ENCODE measurements around the gene RING1. TPM values are rescaled to one million over a fixed set of nuclear protein-coding genes. Genes with fewer than 3 reads are reported as not detected.
A peak's percentile ranks its signal among the peaks of the same experiment; 100 is the strongest.

RING1 gene
- total RNA-seq, 4 donors from 2014 or later, result 10.9 to 20.6 (median 13.9) TPM

GRCh38 chr6:33204415-33205190, 3.7 kb upstream of the RING1 start, which contains the start of gene HSD17B8:
HSD17B8 (plus strand) TSS chr6:33204655; CDS start chr6:33204669, 14 bp downstream.
- Histone ChIP-seq H3K4me3 (peak within 1 kb of the TSS; percentile 75 to 85 (median 80)), H3K36me3 (peaks cover 14 to 25% (median 17%) of the 10 kb centered on the region in 3 donors), H3K27ac (peak within 1 kb of the TSS; percentile 79 to 93 (median 92)), H3K27me3 (no peaks in the 10 kb centered on the region), H3K9me3 (no peaks in the 10 kb centered on the region), H3K4me1 (peaks cover 38 to 83% (median 46%) of the 10 kb centered on the region in 3 donors)
- peak in 1 of 4 donors; percentile 72 for TF ChIP-seq POLR2A (IDR thresholded peaks at IDR 0.05)
- TF ChIP-seq, protein P1, sequence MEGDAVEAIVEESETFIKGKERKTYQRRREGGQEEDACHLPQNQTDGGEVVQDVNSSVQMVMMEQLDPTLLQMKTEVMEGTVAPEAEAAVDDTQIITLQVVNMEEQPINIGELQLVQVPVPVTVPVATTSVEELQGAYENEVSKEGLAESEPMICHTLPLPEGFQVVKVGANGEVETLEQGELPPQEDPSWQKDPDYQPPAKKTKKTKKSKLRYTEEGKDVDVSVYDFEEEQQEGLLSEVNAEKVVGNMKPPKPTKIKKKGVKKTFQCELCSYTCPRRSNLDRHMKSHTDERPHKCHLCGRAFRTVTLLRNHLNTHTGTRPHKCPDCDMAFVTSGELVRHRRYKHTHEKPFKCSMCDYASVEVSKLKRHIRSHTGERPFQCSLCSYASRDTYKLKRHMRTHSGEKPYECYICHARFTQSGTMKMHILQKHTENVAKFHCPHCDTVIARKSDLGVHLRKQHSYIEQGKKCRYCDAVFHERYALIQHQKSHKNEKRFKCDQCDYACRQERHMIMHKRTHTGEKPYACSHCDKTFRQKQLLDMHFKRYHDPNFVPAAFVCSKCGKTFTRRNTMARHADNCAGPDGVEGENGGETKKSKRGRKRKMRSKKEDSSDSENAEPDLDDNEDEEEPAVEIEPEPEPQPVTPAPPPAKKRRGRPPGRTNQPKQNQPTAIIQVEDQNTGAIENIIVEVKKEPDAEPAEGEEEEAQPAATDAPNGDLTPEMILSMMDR (IDR thresholded peaks at IDR 0.05), result no peak
- intact Hi-C loops (cut with DNase I), result no loop called here
- DNase-seq, result peak; percentile 74
- 0 to 6% methylated on average over 3 to 9 of the region's 48 CpGs for WGBS, 2 donors

DNA sequence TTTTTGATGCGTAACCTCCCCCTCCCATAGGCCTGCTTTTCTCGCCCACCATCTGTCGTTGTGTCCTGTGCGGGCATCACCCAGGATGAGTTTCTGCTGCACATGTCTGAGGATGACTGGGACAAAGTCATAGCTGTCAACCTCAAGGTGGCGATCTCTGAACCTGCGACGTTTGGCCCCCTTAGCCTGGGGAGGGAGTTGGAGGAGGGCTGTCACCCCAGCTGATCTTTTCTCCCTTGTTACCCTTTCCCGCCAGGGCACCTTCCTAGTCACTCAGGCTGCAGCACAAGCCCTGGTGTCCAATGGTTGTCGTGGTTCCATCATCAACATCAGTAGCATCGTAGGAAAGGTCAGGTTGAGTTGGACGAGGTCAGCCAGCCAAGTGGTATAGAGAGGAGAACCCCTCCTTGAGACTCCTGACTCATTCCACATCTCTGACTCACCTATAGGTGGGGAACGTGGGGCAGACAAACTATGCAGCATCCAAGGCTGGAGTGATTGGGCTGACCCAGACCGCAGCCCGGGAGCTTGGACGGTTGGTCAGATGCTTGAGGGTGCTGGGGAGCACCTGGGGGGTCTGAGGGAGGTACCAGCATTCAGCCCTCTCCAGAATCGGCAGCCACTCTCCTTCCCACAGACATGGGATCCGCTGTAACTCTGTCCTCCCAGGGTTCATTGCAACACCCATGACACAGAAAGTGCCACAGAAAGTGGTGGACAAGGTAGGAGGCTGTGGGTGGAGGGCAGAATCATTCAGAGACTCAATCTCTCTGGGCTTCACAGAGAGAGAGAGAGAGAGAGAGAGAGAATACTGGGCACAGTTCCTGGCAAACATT, 2.9 kb upstream of the RING1 start:
- Histone ChIP-seq H3K9me3 (no peaks in the 10 kb centered on the region), H3K4me1 (peaks cover 38 to 85% (median 44%) of the 10 kb centered on the region in 3 donors), H3K27ac (peak overlapping the region; percentile 79 to 93 (median 92)), H3K27me3 (no peaks in the 10 kb centered on the region), H3K4me3 (peak overlapping the region; percentile 75 to 85 (median 80)), H3K36me3 (peaks cover 14 to 33% (median 17%) of the 10 kb centered on the region in 3 donors)
- no peak for TF ChIP-seq POLR2A (IDR thresholded peaks at IDR 0.05)
- TF ChIP-seq, protein P1 (IDR thresholded peaks at IDR 0.05), result no peak
- DNase-seq, result no peak
- 24 to 26% methylated on average over 5 to 7 of the region's 17 CpGs for WGBS, 2 donors
- intact Hi-C loops (cut with DNase I), result no loop called here

GRCh38 chr6:33206027-33206863, 2.1 kb upstream of the RING1 start:
- intact Hi-C loops (cut with DNase I), result no loop called here
- Histone ChIP-seq H3K4me3 (no peak overlapping the region), H3K27ac (peak overlapping the region in 2 of 4 donors; percentile 91 to 96), H3K36me3 (peaks cover 14 to 42% (median 17%) of the 10 kb centered on the region in 3 donors), H3K4me1 (peaks cover 37 to 81% (median 43%) of the 10 kb centered on the region in 3 donors), H3K27me3 (no peaks in the 10 kb centered on the region), H3K9me3 (no peaks in the 10 kb centered on the region)
- TF ChIP-seq, protein P1 (IDR thresholded peaks at IDR 0.05), result no peak
- TF ChIP-seq POLR2A (IDR thresholded peaks at IDR 0.05), result no peak
- 80 to 83% methylated on average over 2 to 3 of the region's 3 CpGs for WGBS, 2 donors
- no peak for DNase-seq

DNA sequence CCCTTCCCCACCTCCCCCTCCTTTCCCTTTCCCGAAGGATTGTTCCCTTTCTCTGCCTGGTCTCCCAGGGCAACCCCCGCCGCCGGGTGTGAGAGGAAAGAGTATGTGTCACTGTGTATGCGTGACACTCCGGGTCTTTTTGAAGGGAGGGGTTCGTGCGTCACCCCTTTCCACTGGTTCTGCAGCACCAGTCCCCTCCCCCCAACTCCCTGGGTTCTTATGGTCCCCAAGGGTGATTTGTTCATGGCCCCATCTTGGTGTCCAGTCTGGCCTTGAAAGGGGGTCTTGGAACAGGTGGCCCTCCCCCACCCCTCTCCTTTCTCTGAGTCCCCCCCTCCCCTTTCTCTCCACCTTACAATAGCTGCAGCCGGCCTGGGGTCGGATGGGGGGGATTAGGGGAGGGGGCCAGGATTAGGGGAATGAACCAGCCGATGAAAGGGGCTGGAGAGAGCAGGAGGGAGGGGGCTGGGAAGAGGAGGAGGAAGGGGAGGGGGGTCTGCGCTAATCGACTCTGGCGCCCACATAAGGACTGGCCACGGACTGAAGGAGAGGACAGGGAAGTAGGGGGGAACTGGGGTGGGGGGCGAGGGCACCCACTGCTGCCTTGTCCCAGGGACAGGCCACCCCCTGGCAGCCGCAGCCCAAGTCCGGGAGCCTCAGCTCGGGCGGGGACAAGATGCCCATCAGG, 1.3 kb upstream of the RING1 start:
- DNase-seq, result no peak
- 22 to 27% methylated on average over 12 to 17 of the region's 20 CpGs for WGBS, 2 donors
- H3K9me3 ChIP-seq, result no peaks in the 10 kb centered on the region
- no peak for TF ChIP-seq POLR2A (IDR thresholded peaks at IDR 0.05)
- TF ChIP-seq, protein P1 (IDR thresholded peaks at IDR 0.05), result no peak
- peaks cover 14 to 48% (median 21%) of the 10 kb centered on the region in 3 donors for H3K36me3 ChIP-seq
- H3K27me3 ChIP-seq, result no peaks in the 10 kb centered on the region
- H3K4me3 ChIP-seq, result peak overlapping the region; percentile 84 to 91 (median 86)
- peaks cover 30 to 73% (median 35%) of the 10 kb centered on the region in 3 donors for H3K4me1 ChIP-seq
- peak overlapping the region; percentile 96 to 98 (median 96) for H3K27ac ChIP-seq
- intact Hi-C loops (cut with DNase I), result no loop called here
